Measurements from ENCODE around the gene ASB11.
"Not testable (repeated sequence)": the region's sequence is repeated elsewhere in the genome, so short reads cannot be mapped to it uniquely, and the experiment has no call there.

ASB11 gene

GRCh38 chrX:15301924-15302323 is 13.5 kb downstream of the ASB11 start:
- no peak for DNase-seq

DNA sequence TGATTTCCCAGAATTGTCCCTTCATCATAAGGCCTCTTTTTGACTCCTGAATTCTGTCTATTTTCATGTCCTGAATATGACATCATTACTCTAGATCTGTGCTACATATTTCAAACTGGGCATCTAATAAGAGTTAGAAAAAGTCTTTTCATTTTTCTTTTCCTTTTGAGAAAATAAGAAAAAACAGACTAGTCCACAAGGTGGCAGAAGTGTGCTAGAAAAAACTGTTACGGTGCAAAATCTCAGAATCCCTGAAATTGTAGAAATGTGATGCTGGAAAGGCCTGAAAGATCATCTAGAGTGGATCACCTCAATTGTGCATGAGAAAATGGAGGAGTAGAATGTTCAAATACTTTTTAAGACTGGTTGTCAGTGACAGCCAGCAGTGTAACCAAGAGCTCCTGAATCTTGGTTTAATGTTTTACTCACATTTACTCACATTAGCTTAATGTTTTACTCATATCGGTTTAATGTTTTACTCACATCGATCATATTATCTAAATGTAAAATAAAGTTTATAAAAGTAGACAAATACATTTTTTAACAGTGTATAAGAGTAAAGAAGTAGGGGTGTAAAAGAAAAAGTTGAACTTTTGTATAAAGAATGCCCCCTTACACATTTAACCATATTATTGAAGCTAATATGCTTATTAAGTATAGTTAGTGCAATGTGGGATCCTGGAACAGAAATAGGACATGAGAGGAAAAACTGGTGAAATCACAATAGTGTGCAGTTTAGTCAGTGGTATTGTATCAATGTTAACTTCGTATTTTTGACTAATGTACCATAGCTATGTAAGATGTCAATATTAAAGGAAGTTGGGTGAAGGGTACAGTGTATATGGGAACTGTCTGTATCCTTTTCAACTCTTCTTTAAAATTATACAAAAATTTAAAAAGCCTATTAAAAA is 15.2 kb downstream of the ASB11 start:
- peak; percentile 6 for DNase-seq

GRCh38 chrX:15298780-15299179 is 16.7 kb downstream of the ASB11 start:
- DNase-seq, result no peak

GRCh38 chrX:15298201-15298600 is 17.2 kb downstream of the ASB11 start:
- no peak for DNase-seq

- DNase-seq, result no peak
Observed at GRCh38 chrX:15293451-15293850, 22.0 kb downstream of the ASB11 start.

DNA sequence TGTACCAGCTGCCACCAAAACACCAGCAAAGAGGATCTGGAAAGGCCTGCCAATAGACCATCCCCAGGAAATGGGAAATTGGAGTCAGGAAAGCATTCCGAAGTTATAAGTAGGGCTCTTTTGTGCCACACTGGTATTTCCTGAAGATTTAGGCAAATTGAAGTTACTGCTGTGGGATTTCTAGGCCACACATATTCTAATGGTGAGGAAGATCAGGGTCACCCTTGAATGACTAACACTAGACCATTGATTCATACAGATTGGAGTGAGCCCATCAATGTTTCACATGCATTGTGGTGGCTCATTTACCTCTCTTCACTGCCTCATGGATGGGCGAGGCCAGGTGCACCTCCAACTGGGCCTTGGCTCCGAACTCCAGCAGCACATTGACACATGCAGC is 22.6 kb downstream of the ASB11 start:
- no peak for DNase-seq

GRCh38 chrX:15277604-15278003 is 37.8 kb downstream of the ASB11 start:
- no peak for DNase-seq

GRCh38 chrX:15274946-15275345 is 40.5 kb downstream of the ASB11 start:
- DNase-seq, result no peak

DNA sequence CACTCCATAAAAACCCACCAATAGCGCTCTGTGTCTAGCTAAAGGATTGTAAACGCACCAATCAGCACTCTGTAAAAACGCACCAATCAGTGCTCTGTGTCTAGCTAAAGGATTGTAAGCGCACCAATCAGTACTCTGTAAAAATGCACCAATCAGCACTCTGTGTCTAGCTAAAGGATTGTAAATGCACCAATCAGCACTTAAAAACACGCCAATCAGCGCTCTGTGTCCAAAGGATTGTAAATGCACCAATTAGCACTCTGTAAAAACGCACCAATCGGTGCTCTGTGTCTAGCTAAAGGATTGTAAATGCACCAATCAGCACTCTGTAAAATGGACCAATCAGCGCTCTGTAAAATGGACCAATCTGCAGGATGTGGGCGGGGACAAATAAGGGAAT is 42.2 kb downstream of the ASB11 start:
- not testable (repeated sequence) for DNase-seq

- DNase-seq, result no peak
Observed at GRCh38 chrX:15271757-15272156, 43.7 kb downstream of the ASB11 start.

- peak; percentile 43 for DNase-seq
Observed at GRCh38 chrX:15269618-15270521, 45.6 kb downstream of the ASB11 start, which contains the start of gene ASB9. Gene ASB9, minus strand, starts transcription at chrX:15270083. Its CDS starts 209 bp downstream, at chrX:15269874.

DNA sequence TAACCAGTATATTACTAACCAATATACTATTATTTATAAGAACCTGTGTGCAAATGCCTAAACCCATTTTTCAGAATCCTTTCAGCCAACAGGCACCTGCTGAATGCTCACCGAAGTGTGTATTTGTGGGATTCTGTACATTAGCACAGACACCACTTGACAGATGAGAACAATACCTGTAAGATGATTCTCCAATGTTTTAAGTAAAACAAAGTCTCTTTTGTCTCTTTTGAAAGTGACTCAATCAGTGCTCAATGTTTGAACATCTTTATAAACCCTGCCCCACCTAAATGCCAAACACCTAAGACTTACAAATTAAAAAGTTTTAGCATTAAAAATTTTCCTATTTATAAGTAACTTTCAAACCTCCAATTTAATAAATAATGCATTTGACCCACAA is 46.3 kb downstream of the ASB11 start:
- no peak for DNase-seq

DNA sequence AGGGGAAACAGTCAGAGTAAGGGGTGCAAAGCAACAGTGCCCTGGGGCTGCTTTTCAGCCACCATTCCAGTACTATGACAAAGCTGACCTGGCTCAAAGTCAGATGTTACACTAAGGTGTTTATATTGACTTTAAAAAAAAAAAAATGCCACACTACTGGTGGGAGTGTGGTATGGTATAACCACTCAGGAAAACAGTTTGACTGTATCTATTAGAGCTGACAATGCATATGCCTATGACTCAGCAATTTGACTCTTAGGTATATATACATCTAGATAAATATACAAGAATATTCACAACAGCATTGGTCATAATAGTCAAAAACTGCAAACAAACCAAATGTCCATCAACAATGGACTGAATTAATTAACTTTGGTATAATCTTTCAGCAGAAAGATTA is 60.6 kb downstream of the ASB11 start:
- no peak for DNase-seq

DNA sequence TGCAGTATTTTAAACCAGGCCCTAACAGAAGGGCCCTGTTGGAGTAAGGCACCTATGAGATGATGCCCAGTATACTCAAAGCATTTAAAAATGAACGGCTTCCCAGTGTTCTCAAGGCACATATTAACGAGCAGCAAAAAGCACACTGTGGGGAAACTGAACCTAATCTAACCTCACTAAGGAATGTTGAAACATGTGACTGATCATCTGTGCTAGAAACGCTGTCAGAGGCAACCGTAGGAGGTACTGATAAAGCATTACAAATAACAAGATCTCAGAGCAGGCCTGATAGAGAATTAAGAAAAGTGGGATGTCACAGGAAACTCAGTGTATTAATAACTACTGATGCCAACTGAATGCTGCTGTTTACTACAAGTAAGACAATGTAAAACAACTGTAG is 69.5 kb downstream of the ASB11 start:
- DNase-seq, result no peak

DNA sequence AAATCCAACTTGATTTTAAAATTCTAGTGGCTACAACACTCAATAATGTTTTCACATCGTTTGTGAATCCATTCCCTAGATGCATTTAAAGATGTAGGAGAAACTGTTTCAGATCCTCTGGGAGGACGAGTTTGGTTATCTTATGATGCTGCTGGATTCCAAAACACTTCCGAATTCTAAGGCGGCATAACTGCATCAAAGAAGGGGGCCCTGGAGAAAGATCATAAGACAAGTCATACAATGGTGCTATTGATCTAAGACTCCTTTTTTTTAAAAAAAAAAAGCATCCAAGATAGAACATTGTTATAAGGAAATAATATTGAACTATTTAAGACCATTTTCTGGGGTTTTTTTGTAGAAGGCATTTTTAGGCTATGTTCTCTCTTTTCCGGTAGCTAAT is 71.0 kb downstream of the ASB11 start:
- no peak for DNase-seq

DNA sequence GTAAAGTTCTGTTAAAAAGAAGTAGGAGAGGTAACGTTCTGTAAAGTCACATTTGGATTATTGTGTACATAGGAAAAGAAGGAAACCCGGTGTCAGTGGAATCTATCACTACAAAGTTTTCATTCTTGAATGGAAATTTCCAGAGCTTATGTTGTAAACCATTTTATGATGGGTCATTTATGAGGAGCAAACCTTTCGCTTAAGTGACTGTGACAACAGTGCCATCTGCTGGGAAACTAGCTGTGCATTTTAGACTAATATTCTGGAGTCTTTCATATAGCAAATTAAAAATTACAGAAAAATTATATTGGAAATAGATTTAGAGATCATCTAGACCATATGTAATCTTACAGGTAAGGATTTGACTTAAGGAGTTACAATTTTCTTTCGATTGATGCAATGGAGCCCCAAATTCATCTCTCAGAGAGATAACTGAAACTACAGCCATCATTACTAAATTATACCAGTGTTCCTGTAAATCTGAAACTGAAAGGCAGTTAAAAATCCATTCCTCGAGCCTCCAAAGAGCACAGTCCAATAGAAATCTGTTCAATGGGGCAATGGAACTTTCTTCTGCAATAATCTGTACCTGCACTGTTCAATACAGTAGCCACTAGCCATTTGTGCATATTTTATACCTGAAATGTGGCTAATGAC is 72.4 kb downstream of the ASB11 start:
- peak; percentile 55 for DNase-seq

GRCh38 chrX:15241301-15241700 is 74.1 kb downstream of the ASB11 start:
- DNase-seq, result no peak

DNA sequence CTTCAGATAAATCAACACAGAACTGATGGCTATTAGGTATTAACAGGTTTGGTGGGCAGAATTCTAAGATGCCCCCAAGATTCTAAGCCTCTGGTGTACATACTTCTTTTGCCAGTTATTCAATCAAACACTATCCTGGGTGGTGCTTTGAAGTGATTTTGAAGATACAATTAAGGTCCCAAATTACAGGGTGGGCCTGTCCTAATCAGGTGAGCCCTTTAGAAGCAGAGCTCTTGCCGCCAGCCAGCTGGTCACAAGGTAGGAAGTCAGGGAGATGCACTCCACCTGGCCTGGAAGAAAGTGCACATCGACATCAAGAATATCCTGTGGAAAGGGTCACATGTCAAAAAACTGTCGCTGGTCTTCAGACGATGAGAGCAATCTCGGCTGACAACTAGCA is 75.0 kb downstream of the ASB11 start:
- DNase-seq, result no peak

GRCh38 chrX:15236146-15236545 is 79.3 kb downstream of the ASB11 start:
- no peak for DNase-seq

GRCh38 chrX:15235001-15235400 is 80.4 kb downstream of the ASB11 start:
- DNase-seq, result no peak

- DNase-seq, result no peak
Observed at GRCh38 chrX:15233416-15234015, 81.9 kb downstream of the ASB11 start.

Measured in CD4-positive, alpha-beta T cell treated with Interleukin-10 for 1 hour (primary cell).